HepG2 (cell line): Measurements from ENCODE around the gene DOK5. TPM values are rescaled to one million over a fixed set of nuclear protein-coding genes. Genes with fewer than 3 reads are reported as not detected.

Experiments used
- ATAC-seq: fragments of 200-7000 bp; cut with Tn5 transposase; 3 replicates; pipeline ENCODE4 v1.9.1; 2020; ENCODE audit warnings: mild to moderate bottlenecking, moderate library complexity
- BruUV-seq: library from RNA; stranded (reverse); fragments of 400-500 nt; replicated peaks from 2 replicates; lab custom pipeline; 2021; lab: Mats Ljungman, UMichigan
- CTCF ChIA-PET: fragments of 300-600 bp; formaldehyde crosslinking; extraction: SDS; loops from one replicate; lab custom pipeline; 2021; ENCODE audit warnings: low total read pairs, inconsistent platforms, low intra/inter-chr PET ratio; lab: Yijun Ruan, JAX
- POLR2A ChIA-PET: fragments of 350-600 bp; sonication (Branson Sonifier 250); formaldehyde crosslinking; loops from one replicate; lab custom pipeline; 2020; ENCODE audit warnings: antibody characterized with exemption, inconsistent platforms; lab: Yijun Ruan, JAX
- DNase-seq: peaks from one replicate; pipeline ENCODE4 v3.0.0-alpha.2; 2015; ENCODE audit warnings: low spot score
- FAIRE-seq: peaks from 3 replicates; lab custom pipeline; 2011; peaks lifted over from hg19 to GRCh38; lab: Jason Lieb, UNC
- H2AFZ ChIP-seq: one replicate; pipeline ENCODE4 v1.6.1; 2011; ENCODE audit warnings: low read length, inconsistent platforms
- H3K27ac ChIP-seq: fragments of 300-600 bp; 3 replicates; pipeline ENCODE4 v1.8.0; 2011; ENCODE audit warnings: mixed run types, mild to moderate bottlenecking, mixed read lengths, low read length, inconsistent platforms; ENCODE audit not compliant: insufficient read depth; ENCODE audit errors: extremely low read length
- H3K27me3 ChIP-seq, 2 experiments: fragments of 200-600 bp in 1 of 2; 2 replicates in 1 of 2; 3 replicates in 1 of 2; pipeline versions ENCODE4 v1.6.0 to v1.8.0; 2011; ENCODE audit warnings: low read length in 2 of 2, mild to moderate bottlenecking in 2 of 2, moderate library complexity in 2 of 2, inconsistent platforms in 1 of 2; ENCODE audit not compliant: insufficient read depth in 2 of 2, control insufficient read depth in 1 of 2
- H3K36me3 ChIP-seq, 2 experiments: fragments of 200-600 bp in 1 of 2; replicated peaks in 1 of 2; 2 replicates in 1 of 2; 3 replicates in 1 of 2; pipeline versions ENCODE4 v1.5.1 to v1.8.0; 2011; ENCODE audit warnings: low read length in 2 of 2, inconsistent platforms in 1 of 2; ENCODE audit not compliant: insufficient read depth in 2 of 2, control insufficient read depth in 1 of 2
- H3K4me1 ChIP-seq: 2 replicates; pipeline ENCODE4 v1.5.1; 2012; ENCODE audit warnings: low read length, inconsistent platforms; ENCODE audit not compliant: insufficient read depth
- H3K4me2 ChIP-seq: 2 replicates; pipeline ENCODE4 v1.6.0; 2011; ENCODE audit warnings: low read depth, low read length, inconsistent platforms
- H3K4me3 ChIP-seq, 3 experiments: fragments of 200-600 bp in 1 of 3; sonication (generic), shearing (Covaris generic) in 1 of 3; replicated peaks in 1 of 3; 2 replicates each; pipeline ENCODE4 v1.5.1; 2011 to 2016; ENCODE audit warnings: low read length in 3 of 3, inconsistent platforms in 2 of 3, low read depth in 2 of 3, mild to moderate bottlenecking in 2 of 3, control low read depth in 1 of 3, mixed read lengths in 1 of 3; ENCODE audit not compliant: insufficient read depth in 1 of 3
- H3K79me2 ChIP-seq: one replicate; pipeline ENCODE4 v1.6.1; 2011; ENCODE audit warnings: low read length, inconsistent platforms; ENCODE audit not compliant: insufficient read depth
- H3K9ac ChIP-seq: 2 replicates; pipeline ENCODE4 v1.6.0; 2011; ENCODE audit warnings: mild to moderate bottlenecking, low read depth, low read length, inconsistent platforms; ENCODE audit not compliant: insufficient read depth
- H3K9me3 ChIP-seq: 2 replicates; pipeline ENCODE4 v1.5.1; 2012; ENCODE audit warnings: mild to moderate bottlenecking, low read length
- H4K20me1 ChIP-seq: 2 replicates; pipeline ENCODE4 v1.6.0; 2011; ENCODE audit warnings: inconsistent platforms, mild to moderate bottlenecking, low read length, moderate library complexity; ENCODE audit not compliant: insufficient read depth
- ARID5B ChIP-seq: IDR thresholded peaks from 2 replicates; pipeline ENCODE4 v1.4.0; 2020; ENCODE audit warnings: mild to moderate bottlenecking, missing genetic modification reagents
- ATF7 ChIP-seq, 2 experiments: fragments of 450-650 bp in 1 of 2; sonication (generic) in 1 of 2; formaldehyde crosslinking in 1 of 2; IDR thresholded peaks; 2 replicates each; pipeline versions ENCODE4 v1.4.0 to v1.6.1; 2016 to 2020; ENCODE audit warnings: antibody characterized with exemption in 1 of 2, mild to moderate bottlenecking in 1 of 2, missing genetic modification reagents in 1 of 2
- GMEB1 ChIP-seq: sonication (generic); formaldehyde crosslinking; IDR thresholded peaks from 2 replicates; pipeline ENCODE4 v1.5.1; 2020; ENCODE audit warnings: missing genetic modification reagents, mild to moderate bottlenecking, borderline replicate concordance
- SP1 ChIP-seq, 2 experiments: fragments of 450-650 bp in 1 of 2; sonication (generic) in 1 of 2; formaldehyde crosslinking in 1 of 2; IDR thresholded peaks; 2 replicates each; pipeline versions ENCODE4 v1.4.0 to v1.6.1; 2016 to 2020; ENCODE audit warnings: missing genetic modification reagents in 1 of 2
- WIZ ChIP-seq: sonication (generic); formaldehyde crosslinking; IDR thresholded peaks from 2 replicates; pipeline ENCODE4 v1.5.1; 2020; ENCODE audit warnings: mild to moderate bottlenecking, missing genetic modification reagents
- ZNF136 ChIP-seq: sonication (generic); formaldehyde crosslinking; IDR thresholded peaks from 2 replicates; pipeline ENCODE4 v1.8.1; 2022; ENCODE audit warnings: low read depth, mild to moderate bottlenecking, moderate library complexity, missing genetic modification reagents
- ZNF337 ChIP-seq: sonication (generic); formaldehyde crosslinking; IDR thresholded peaks from 2 replicates; pipeline ENCODE4 v1.5.1; 2020; ENCODE audit warnings: missing genetic modification reagents, low read depth, mild to moderate bottlenecking, borderline replicate concordance
- ZNF629 ChIP-seq: sonication (generic); formaldehyde crosslinking; conservative IDR thresholded peaks from 2 replicates; pipeline ENCODE4 v1.5.0; 2020; ENCODE audit warnings: missing genetic modification reagents
- ZNF678 ChIP-seq: sonication (generic); formaldehyde crosslinking; IDR thresholded peaks from 2 replicates; pipeline ENCODE4 v1.4.0; 2020; ENCODE audit warnings: mild to moderate bottlenecking, missing genetic modification reagents
- ZNF740 ChIP-seq: sonication (generic); formaldehyde crosslinking; IDR thresholded peaks from 2 replicates; pipeline ENCODE4 v1.4.0; 2020; ENCODE audit warnings: missing genetic modification reagents
- WGBS: methylation state at CpG from one replicate; pipeline ENCODE4 v1.1.6; 2017; ENCODE audit warnings: low lambda C conversion rate; 5-methylcytosine and 5-hydroxymethylcytosine counted together
- in situ Hi-C: cut with HindIII; loops from 2 replicates; pipeline ENCODE4 v1.10.0; 2017; ENCODE audit warnings: low pct_unique_long_range_greater_than_20kb; ENCODE audit not compliant: extremely low pct_ligation_motif_present
- intact Hi-C: fragments of 100-400 bp; cut with micrococcal nuclease; formaldehyde crosslinking; loops from one replicate; pipeline ENCODE4 v1.10.0; 2022; ENCODE audit not compliant: unreplicated experiment
- polyA plus RNA-seq, 8 experiments: library from polyadenylated mRNA; depleted of rRNA in 3 of 8; stranded (reverse) in 7 of 8; unstranded in 1 of 8; fragments of >200 nt; fragmentation: Illumina TruSeq in 4 of 8; extraction: Trizol in 4 of 8; gene quantifications; 2 replicates each; pipeline versions ENCODE4 v1.2.1 to v1.2.3, GENCODE V29; 2011 to 2016; ENCODE audit warnings: low read depth in 4 of 8, missing spikeins in 1 of 8, mixed read lengths in 1 of 8; ENCODE audit not compliant: insufficient read depth in 1 of 8
- total RNA-seq, 5 experiments: library from RNA; depleted of rRNA; stranded (reverse); fragments of >200 nt; fragmentation: Illumina TruSeq; extraction: Trizol; gene quantifications; 2 replicates each; pipeline ENCODE4 v1.2.3, GENCODE V29; 2016; ENCODE audit warnings: low read depth in 1 of 5
- TF ChIP-seq, protein P1 (sequence below): fragments of 450-650 bp; IDR thresholded peaks from 2 replicates; pipeline ENCODE4 v1.6.1; 2017; ENCODE audit warnings: mild to moderate bottlenecking
- TF ChIP-seq, protein P2 (sequence below): sonication (generic); formaldehyde crosslinking; IDR thresholded peaks from 2 replicates; pipeline ENCODE4 v1.4.0; 2020; ENCODE audit warnings: low read depth, mild to moderate bottlenecking, missing genetic modification reagents
- TF ChIP-seq, protein P3 (sequence below): sonication (generic); formaldehyde crosslinking; IDR thresholded peaks from 2 replicates; pipeline ENCODE4 v1.8.1; 2023; ENCODE audit warnings: mild to moderate bottlenecking, inconsistent platforms, moderate library complexity, missing genetic modification reagents, borderline replicate concordance

The DOK5 gene
- total and polyA plus RNA-seq, 2 of the 13 experiments (the other 11 are each of a cell fraction or from before 2014, with no cell fraction given), result not detected

DNA sequence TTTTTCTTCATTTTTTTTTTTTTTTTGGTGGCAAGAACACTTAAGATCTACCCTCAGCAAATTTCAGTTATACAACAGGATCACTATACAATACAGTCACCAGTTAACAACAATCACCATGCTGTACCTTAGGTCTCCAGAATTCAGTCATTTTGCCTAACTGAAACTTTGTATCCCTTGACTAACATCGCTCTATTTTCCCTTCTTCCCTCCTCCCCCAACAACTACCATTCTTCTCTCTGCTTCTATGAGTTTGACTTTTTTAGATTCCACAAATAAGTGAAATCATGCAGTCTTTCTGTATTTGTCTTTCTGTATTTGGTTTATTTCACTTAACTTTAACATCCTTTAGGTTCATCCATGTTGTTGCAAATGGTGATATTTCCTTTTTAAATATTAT lies 42.4 kb upstream of the DOK5 start:
- H3K79me2 ChIP-seq, result no peaks in the 10 kb centered on the region
- intact Hi-C loops, result no loop called here
- ChIA-PET CTCF (no interaction called here), POLR2A (no interaction called here)
- no peak overlapping the region for H3K4me3 ChIP-seq
- H3K27ac ChIP-seq, result no peak overlapping the region
- H2AFZ ChIP-seq, result no peak overlapping the region
- H3K9me3 ChIP-seq, result no peaks in the 10 kb centered on the region
- 35% methylated on average over 1 of the region's 1 CpG for WGBS
- H3K36me3 ChIP-seq, result no peaks in the 10 kb centered on the region
- in situ Hi-C loops, result no loop called here
- no peaks in the 10 kb centered on the region; a peak in 1 of 5 replicates for H3K27me3 ChIP-seq
- ATAC-seq (no peak), DNase-seq (no peak), FAIRE-seq (no peak)
- H4K20me1 ChIP-seq, result no peaks in the 10 kb centered on the region
- BruUV-seq, result no TSS peak
- H3K9ac ChIP-seq, result no peak overlapping the region
- no peaks in the 10 kb centered on the region for H3K4me1 ChIP-seq
- H3K4me2 ChIP-seq, result no peak overlapping the region
- TF ChIP-seq, protein P1, sequence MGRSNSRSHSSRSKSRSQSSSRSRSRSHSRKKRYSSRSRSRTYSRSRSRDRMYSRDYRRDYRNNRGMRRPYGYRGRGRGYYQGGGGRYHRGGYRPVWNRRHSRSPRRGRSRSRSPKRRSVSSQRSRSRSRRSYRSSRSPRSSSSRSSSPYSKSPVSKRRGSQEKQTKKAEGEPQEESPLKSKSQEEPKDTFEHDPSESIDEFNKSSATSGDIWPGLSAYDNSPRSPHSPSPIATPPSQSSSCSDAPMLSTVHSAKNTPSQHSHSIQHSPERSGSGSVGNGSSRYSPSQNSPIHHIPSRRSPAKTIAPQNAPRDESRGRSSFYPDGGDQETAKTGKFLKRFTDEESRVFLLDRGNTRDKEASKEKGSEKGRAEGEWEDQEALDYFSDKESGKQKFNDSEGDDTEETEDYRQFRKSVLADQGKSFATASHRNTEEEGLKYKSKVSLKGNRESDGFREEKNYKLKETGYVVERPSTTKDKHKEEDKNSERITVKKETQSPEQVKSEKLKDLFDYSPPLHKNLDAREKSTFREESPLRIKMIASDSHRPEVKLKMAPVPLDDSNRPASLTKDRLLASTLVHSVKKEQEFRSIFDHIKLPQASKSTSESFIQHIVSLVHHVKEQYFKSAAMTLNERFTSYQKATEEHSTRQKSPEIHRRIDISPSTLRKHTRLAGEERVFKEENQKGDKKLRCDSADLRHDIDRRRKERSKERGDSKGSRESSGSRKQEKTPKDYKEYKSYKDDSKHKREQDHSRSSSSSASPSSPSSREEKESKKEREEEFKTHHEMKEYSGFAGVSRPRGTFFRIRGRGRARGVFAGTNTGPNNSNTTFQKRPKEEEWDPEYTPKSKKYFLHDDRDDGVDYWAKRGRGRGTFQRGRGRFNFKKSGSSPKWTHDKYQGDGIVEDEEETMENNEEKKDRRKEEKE, result no peak
- TF ChIP-seq ARID5B, result no peak
- no peak for TF ChIP-seq ATF7 (IDR thresholded peaks at IDR 0.05)
- TF ChIP-seq ATF7 (CRISPR knock-in tag; IDR thresholded peaks at IDR 0.05), result no peak
- TF ChIP-seq, protein P2, sequence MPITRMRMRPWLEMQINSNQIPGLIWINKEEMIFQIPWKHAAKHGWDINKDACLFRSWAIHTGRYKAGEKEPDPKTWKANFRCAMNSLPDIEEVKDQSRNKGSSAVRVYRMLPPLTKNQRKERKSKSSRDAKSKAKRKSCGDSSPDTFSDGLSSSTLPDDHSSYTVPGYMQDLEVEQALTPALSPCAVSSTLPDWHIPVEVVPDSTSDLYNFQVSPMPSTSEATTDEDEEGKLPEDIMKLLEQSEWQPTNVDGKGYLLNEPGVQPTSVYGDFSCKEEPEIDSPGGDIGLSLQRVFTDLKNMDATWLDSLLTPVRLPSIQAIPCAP, result no peak
- no peak for TF ChIP-seq GMEB1 (CRISPR knock-in tag)
- no peak for TF ChIP-seq SP1 (IDR thresholded peaks at IDR 0.05)
- TF ChIP-seq SP1 (CRISPR knock-in tag; IDR thresholded peaks at IDR 0.05), result no peak
- no peak for TF ChIP-seq ZNF678
- no peak for TF ChIP-seq ZNF337 (CRISPR knock-in tag)
- TF ChIP-seq ZNF136 (CRISPR knock-in tag), result no peak
- TF ChIP-seq ZNF740, result no peak
- TF ChIP-seq WIZ, result no peak
- TF ChIP-seq, protein P3, sequence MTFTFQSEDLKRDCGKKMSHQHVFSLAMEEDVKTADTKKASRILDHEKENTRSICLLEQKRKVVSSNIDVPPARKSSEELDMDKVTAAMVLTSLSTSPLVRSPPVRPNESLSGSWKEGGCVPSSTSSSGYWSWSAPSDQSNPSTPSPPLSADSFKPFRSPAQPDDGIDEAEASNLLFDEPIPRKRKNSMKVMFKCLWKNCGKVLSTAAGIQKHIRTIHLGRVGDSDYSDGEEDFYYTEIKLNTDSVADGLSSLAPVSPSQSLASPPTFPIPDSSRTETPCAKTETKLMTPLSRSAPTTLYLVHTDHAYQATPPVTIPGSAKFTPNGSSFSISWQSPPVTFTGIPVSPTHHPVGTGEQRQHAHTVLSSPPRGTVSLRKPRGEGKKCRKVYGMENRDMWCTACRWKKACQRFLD (CRISPR knock-in tag), result no peak
- TF ChIP-seq ZNF629 (CRISPR knock-in tag), result no peak
